ENCODE results near the gene CDK8. TPM values are rescaled to one million over a fixed set of nuclear protein-coding genes. Genes with fewer than 3 reads are reported as not detected.

Gene CDK8
- total RNA-seq, 4 donors from 2014 or later, result 9.6 to 17.7 (median 13.7) TPM

DNA sequence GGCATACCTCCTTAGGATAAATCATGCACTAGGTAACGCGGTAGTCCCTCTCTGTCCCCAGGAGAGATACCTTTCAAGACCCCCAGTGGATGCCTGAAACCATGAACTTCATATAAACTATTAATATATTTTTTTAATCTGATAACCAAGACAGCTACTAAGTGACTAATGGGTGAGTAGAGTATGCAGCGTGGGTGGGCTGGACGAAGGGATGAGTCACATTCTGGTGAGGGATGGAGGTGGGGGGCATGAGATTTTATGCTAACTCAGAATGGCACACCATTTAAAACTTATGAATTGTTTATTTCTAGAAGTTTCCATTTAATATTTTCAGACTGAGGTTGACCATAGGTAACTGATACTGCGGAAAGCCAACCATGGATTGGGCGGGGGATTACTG lies 46.2 kb downstream of the CDK8 start:
- TF ChIP-seq, protein P1, sequence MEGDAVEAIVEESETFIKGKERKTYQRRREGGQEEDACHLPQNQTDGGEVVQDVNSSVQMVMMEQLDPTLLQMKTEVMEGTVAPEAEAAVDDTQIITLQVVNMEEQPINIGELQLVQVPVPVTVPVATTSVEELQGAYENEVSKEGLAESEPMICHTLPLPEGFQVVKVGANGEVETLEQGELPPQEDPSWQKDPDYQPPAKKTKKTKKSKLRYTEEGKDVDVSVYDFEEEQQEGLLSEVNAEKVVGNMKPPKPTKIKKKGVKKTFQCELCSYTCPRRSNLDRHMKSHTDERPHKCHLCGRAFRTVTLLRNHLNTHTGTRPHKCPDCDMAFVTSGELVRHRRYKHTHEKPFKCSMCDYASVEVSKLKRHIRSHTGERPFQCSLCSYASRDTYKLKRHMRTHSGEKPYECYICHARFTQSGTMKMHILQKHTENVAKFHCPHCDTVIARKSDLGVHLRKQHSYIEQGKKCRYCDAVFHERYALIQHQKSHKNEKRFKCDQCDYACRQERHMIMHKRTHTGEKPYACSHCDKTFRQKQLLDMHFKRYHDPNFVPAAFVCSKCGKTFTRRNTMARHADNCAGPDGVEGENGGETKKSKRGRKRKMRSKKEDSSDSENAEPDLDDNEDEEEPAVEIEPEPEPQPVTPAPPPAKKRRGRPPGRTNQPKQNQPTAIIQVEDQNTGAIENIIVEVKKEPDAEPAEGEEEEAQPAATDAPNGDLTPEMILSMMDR (IDR thresholded peaks at IDR 0.05), result no peak
- TF ChIP-seq POLR2A (IDR thresholded peaks at IDR 0.05) (no peak), EP300 (IDR thresholded peaks at IDR 0.05) (no peak)
- DNase-seq (ENCODE audit: low spot score in 2 of 2), result no peak
- peaks cover 0 to 24% (median 0%) of the 10 kb centered on the region in 4 donors for H3K4me1 ChIP-seq
- H3K36me3 ChIP-seq, result no peaks in the 10 kb centered on the region
- 88 to 90% methylated on average over 6 of the region's 6 CpGs for WGBS, 2 donors
- H3K27ac ChIP-seq, result no peak overlapping the region
- H3K27me3 ChIP-seq, result no peaks in the 10 kb centered on the region
- H3K4me3 ChIP-seq, result no peak overlapping the region
- H3K9me3 ChIP-seq, result no peaks in the 10 kb centered on the region

DNA sequence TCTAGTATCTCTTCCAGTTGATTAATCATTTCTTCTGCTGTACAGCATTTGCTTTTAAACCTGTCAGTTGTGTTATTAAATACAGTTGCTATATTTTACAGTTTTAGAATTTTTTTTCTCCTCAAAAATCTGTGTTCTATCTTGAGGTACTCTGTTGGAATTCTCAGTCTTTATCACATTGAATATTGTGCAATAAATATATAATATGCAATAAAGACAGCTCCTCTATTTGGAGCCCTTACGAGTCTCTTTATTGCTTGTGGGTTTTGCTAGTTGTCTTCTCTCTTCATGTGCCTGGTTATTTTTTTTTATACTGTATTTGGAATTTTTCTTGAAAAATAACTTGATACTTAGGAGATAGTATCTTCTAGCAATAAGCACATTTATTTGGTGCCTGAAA lies 51.7 kb downstream of the CDK8 start:
- no peak for DNase-seq (ENCODE audit: low spot score in 2 of 2)
- no peaks in the 10 kb centered on the region for H3K36me3 ChIP-seq
- H3K9me3 ChIP-seq, result no peaks in the 10 kb centered on the region
- H3K4me3 ChIP-seq, result no peak overlapping the region
- peaks cover 0 to 13% (median 0%) of the 10 kb centered on the region in 4 donors for H3K4me1 ChIP-seq
- TF ChIP-seq EP300 (IDR thresholded peaks at IDR 0.05) (no peak), POLR2A (IDR thresholded peaks at IDR 0.05) (no peak)
- TF ChIP-seq, protein P1 (IDR thresholded peaks at IDR 0.05), result no peak
- H3K27ac ChIP-seq, result no peak overlapping the region
- no peaks in the 10 kb centered on the region for H3K27me3 ChIP-seq
- WGBS, 2 donors, result 82 to 92% methylated on average over 1 of the region's 1 CpG

DNA sequence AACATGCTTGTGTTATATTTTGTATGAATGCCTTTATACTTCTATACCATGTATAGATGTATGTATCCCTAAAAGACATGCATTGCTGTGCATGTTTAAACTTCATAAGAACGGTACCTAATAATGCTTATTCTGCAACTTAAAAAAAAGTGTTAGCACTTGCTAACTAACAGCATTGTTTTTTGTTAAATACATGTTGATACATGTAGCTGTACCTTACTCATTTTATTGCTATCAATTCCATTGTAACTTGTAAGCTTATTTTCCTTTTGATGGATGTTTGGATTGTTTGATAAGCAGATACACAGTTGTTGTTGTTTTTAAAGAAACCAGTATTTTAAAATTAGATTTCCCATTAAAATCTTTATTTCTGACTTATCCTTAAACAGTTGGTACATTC lies 53.8 kb downstream of the CDK8 start:
- Histone ChIP-seq H3K4me1 (peaks cover 0 to 13% (median 0%) of the 10 kb centered on the region in 4 donors), H3K27me3 (no peaks in the 10 kb centered on the region), H3K36me3 (peaks cover 0 to 9% (median 0%) of the 10 kb centered on the region in 3 donors), H3K4me3 (no peak overlapping the region), H3K9me3 (no peaks in the 10 kb centered on the region), H3K27ac (no peak overlapping the region)
- WGBS, 2 donors, result 92 to 96% methylated on average over 1 of the region's 1 CpG
- no peak for DNase-seq (ENCODE audit: low spot score in 2 of 2)
- TF ChIP-seq EP300 (IDR thresholded peaks at IDR 0.05), result no peak
- TF ChIP-seq, protein P1 (IDR thresholded peaks at IDR 0.05), result no peak
- no peak for TF ChIP-seq POLR2A (IDR thresholded peaks at IDR 0.05)

DNA sequence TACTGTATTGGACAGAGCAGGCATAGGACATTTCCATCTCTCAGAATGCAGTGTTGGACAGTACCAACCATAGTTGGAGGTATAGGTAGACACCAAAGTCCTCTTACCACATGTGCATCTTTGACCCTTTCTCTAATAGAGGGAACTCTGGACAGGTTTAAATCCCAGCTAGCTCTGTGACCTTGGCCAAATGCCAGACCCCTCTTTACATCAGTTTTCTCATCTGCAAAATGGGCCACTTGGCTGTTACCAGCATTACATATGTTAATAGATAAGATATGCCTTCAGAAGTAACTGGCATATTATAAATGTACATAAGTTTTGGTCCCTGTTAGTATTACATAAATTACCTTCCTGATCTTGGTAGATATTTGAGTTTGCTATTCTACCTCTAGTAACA lies 54.3 kb downstream of the CDK8 start:
- no peaks in the 10 kb centered on the region for H3K9me3 ChIP-seq
- no peaks in the 10 kb centered on the region for H3K27me3 ChIP-seq
- TF ChIP-seq POLR2A (IDR thresholded peaks at IDR 0.05) (no peak), EP300 (IDR thresholded peaks at IDR 0.05) (no peak)
- TF ChIP-seq, protein P1 (IDR thresholded peaks at IDR 0.05), result no peak
- peaks cover 0 to 9% (median 0%) of the 10 kb centered on the region in 3 donors for H3K36me3 ChIP-seq
- no peak for DNase-seq (ENCODE audit: low spot score in 2 of 2)
- H3K4me1 ChIP-seq, result peaks cover 0 to 13% (median 0%) of the 10 kb centered on the region in 4 donors
- no peak overlapping the region for H3K4me3 ChIP-seq
- H3K27ac ChIP-seq, result no peak overlapping the region

DNA sequence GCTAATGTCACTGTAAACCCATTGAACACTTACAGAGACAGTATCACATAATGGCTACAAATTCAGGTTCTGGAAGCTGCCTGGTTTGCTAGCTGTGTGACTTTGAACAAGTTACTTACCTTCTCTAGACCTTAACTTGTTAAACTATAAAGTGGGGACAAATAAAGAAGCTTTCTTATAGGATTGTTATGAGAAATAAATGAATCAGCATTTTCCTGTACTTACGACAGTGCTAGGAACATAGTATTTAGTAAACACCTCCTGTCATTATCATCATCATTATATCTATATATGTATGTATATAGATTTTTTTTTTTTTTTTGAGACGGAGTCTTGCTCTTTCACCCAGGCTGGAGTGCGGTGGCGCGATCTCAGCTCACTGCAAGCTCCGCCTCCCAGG lies 54.9 kb downstream of the CDK8 start:
- Histone ChIP-seq H3K27ac (no peak overlapping the region), H3K4me1 (peaks cover 0 to 13% (median 0%) of the 10 kb centered on the region in 4 donors), H3K27me3 (no peaks in the 10 kb centered on the region), H3K36me3 (peaks cover 0 to 9% (median 0%) of the 10 kb centered on the region in 3 donors), H3K9me3 (no peaks in the 10 kb centered on the region), H3K4me3 (no peak overlapping the region)
- DNase-seq (ENCODE audit: low spot score in 2 of 2), result no peak
- 97% methylated on average over 6 of the region's 6 CpGs for WGBS, 2 donors
- TF ChIP-seq EP300 (IDR thresholded peaks at IDR 0.05) (no peak), POLR2A (IDR thresholded peaks at IDR 0.05) (no peak)
- TF ChIP-seq, protein P1 (IDR thresholded peaks at IDR 0.05), result no peak

Measured in tibial nerve (tissue), 4 donors.